Stimulated activated CD8-positive, alpha-beta memory T cell treated with anti-CD3 and anti-CD28 coated beads, Interleukin-4, amount 100 ng/mL, for 1 hour (primary cell): Measurements from ENCODE around the gene ENDOV.
"Not testable (repeated sequence)": the region's sequence is repeated elsewhere in the genome, so short reads cannot be mapped to it uniquely, and the experiment has no call there.

Experiments
- DNase-seq, 2 donors: peaks; one replicate each; pipeline ENCODE4 v3.0.0-alpha.2; 2020; ENCODE audit warnings: low read depth in 2 of 2, low spot score in 1 of 2

The ENDOV gene

GRCh38 chr17:80388175-80388574 lies 26.8 kb upstream of the ENDOV start:
- DNase-seq = no peak

DNA sequence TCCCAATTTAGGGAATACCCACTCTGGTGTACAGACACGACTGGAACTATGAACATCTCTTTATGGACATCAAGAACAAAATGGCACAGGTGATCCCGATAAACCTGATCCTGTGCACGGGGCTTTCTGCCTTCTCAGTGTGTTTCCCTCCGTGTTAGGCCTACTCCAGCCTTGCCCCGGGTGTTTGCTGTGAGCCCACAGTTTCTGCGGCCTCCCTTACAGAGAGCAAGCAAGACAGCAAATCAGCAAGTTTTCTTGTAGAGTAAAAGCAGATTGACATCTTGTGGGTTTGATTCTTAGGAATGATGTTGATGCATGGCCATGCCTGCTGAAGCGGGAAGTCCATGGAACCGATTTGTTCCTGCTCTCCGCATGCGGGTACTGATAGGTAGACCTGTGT lies 26.4 kb upstream of the ENDOV start:
- no peak for DNase-seq

GRCh38 chr17:80389011-80389995 lies 25.7 kb upstream of the ENDOV start:
- no peak for DNase-seq

DNA sequence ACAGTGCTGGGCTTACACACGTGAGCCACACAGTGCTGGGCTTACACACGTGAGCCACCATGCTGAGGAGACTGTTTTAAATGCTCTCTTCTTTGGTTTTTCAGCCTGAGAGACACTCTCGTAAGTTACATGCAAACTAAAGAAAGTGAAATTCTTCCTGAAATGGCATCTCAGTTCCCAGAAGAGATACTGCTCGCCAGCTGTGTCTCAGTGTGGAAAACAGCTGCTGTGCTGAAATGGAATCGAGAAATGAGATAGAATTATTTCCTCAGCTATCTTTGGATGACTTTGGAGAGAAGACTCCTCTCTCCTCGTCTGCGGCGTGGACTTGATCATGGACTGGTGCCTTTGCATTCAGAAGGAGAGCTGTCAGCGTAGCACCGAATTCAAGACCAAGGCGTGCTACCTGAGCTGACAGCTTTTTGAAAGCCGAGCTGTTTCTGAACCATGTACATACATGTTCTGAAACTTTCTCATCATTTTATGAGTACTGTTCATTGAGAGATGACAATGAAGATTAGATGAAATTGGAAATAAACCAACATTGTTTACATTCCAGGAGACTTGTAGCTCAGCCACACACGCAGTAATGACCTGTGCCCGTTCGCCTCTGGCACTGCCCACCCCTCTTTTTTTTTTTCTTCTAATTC lies 21.6 kb upstream of the ENDOV start:
- DNase-seq = no peak

GRCh38 chr17:80393961-80394360 lies 21.0 kb upstream of the ENDOV start:
- DNase-seq = no peak

DNA sequence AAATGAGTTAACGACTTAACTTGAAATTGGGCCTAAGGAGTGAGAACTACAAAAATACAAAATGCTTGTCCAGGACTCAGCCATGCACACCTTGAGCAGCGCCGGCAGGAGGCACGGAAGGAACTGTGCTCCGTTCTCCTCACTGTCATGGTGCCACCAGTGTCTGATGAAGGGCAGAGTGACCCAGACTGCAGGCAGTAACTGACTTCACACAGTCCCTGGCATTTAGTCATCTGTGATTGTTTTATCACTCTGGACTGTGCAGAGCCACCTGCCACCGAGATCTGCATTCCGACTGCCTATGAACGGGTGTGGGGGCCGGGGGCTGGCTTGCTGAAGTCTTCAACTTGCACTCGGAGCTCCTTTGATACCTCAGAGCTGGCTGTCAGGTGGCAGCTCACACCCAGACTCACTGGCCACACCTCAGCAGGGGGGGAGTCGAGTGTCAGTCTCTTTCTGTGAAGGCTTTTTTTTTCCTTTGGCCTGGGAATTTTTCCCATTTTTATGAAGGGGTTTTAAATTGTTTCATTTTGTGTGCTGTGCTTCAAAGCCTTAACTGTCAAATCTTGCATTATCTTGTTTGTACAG lies 20.2 kb upstream of the ENDOV start:
- DNase-seq = no peak

DNA sequence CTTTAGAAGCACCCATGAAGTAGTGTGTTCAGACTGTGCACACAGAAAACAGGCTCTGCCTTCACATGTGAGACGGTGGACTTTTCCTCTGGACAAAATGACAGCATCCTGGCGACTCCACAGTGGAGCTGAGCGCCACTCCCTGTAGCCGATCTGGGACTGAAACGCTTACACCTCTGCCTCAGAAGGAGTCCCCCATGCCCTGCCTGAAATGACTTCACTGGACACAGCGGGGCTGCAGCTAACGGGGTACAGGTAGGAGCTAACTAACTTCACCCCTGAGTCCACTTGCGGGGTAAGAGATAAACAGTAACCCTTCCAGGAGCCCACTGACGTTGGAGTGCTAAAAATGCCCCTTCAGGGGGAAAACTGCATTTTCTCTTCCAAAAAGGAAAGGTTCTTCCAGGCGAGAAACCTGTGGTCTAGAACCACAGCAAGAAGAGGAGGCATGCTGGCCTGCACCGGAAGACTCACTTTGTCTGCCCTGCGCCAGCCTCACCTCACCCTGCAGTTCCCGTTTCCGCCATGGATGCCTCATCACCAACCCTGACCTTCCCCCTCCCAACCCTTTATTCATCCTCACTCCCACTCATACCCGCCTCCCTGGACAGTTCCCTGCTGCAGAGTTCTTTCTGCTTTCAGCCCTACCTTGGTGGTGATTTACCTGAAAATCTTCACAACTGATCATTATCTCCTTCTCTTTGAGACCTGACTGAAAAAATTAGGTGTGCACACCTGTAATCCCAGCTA lies 19.4 kb upstream of the ENDOV start:
- no peak for DNase-seq

DNA sequence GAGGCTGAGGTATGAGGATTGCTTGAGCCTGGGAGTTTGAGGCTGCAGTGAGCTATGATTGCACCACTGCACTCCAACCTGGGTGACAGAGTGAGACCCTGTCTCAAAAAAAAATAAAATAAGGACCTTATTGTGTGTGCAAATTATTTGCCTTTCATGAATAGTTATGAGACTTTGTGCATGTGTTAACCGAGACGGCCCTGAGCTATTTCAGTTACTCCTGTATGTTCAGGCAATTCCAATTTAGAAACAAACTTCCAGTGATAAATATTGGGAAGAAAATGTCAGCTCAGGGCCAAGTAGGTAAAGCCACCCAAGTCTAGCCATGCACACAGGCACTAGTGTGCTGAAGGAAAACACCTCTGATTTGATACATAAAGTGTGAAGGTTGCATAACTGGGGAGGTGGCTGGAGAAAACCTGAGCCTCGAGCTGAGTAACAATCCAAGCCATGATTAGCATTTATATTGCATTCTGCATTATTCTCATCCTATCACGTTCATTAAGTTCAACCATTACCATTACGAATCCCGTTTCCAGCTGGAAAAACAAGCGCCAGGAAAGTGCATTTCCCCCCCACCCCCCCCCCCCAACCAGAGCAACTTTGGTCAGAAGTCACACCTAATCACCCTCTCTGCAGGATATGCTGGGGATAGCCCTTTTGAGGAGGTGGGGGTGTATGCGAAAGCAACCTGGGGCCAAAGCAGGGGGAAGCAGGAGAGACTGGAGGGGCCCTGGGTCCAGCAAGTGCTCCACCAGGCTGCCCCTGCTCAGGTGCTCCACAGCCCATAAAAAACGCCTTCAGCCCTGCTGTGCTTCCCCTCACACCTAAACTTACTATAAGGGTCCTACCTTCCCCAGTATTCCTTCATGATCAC lies 18.6 kb upstream of the ENDOV start:
- DNase-seq = no peak

- DNase-seq = no peak
Observed at GRCh38 chr17:80397034-80397387, 18.0 kb upstream of the ENDOV start.

DNA sequence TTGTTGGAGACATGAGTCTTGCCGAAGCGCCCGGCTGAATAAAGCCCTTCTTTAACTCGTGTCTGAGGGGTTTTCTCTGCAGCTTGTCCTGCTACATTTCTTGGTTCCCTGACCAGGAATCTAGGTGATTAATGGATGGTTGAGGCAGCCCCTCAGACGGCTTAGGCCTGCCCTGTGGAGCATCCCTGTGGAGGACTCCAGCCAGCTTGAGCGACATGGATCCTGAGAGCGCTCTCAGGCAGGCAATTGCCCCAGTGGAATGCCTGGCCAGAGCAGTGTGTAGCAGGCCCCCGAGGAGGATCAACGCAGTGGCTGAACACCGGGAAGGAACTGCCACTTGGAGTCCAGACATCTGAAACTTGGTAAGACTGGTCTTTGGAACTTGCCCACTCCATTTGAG lies 17.3 kb upstream of the ENDOV start:
- DNase-seq = no peak

GRCh38 chr17:80401086-80401485 lies 13.9 kb upstream of the ENDOV start:
- DNase-seq = not testable (repeated sequence)

- not testable (repeated sequence) for DNase-seq
Observed at GRCh38 chr17:80402102-80402501, 12.9 kb upstream of the ENDOV start.

GRCh38 chr17:80402959-80403358 lies 12.0 kb upstream of the ENDOV start:
- no peak for DNase-seq

- no peak for DNase-seq
Observed at GRCh38 chr17:80406146-80406545, 8.8 kb upstream of the ENDOV start.

DNA sequence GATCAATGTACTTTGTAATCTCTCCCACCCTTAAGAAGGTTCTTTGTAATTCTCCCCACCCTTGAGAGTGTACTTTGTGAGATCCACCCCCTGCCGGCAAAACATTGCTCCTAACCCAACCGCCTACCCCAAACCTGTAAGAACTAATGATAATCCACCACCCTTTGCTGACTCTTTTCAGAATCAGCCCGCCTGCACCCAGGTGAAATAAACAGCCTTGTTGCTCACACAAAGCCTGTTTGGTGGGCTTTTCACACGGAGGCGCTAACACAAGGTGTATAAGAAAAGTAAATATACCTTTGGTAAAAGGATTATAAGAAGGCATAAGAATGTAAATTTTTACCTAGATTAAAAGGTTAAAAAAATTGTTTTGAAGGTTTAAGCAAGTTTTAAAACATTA lies 7.0 kb upstream of the ENDOV start:
- DNase-seq = not testable (repeated sequence)

DNA sequence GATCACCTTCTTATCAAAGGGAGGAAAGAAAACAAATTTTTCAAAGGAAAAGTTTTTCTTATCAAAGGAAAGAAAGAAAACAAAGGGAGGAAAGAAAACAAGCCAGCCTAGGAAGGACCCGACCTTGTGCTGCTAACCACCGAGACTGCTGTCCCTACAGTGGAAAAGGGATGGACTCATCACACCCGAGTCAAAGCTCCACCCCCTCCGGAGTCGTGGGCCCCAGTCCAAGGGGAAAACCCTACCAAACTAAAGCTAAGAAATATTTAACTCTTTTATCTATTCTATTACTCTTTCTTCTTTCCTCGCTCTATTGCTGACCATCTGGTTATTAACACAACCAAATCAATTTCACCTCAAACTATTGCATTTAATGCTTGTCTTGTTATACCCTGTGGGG lies 6.1 kb upstream of the ENDOV start:
- DNase-seq = no peak

GRCh38 chr17:80409626-80410025 lies 5.3 kb upstream of the ENDOV start:
- DNase-seq = no peak

DNA sequence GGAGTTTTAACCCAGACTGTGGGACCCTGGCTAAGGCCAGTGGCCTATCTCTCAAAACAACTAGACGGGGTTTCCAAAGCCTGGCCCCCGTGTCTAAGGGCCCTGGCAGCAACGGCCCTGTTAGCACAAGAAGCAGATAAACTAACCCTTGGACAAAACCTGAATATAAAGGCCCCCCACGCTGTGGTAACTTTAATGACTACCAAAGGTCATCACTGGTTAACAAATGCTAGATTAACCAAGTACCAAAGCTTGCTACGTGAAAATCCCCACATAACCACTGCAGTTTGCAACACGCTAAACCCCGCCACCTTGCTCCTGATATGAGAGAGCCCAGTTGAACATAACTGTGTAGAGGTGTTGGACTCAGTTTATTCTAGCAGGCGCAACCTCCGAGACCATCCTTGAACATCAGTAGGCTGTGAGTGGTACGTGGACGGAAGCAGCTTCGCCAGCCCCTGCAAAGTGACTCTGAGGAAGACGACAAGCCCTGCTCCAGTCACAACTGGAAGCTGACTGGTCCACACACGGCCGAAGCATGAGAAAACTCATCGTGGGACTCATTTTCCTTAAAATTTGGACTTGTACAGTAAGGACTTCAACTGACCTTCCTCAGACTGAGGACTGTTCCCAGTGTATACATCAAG lies 4.4 kb upstream of the ENDOV start:
- not testable (repeated sequence) for DNase-seq

DNA sequence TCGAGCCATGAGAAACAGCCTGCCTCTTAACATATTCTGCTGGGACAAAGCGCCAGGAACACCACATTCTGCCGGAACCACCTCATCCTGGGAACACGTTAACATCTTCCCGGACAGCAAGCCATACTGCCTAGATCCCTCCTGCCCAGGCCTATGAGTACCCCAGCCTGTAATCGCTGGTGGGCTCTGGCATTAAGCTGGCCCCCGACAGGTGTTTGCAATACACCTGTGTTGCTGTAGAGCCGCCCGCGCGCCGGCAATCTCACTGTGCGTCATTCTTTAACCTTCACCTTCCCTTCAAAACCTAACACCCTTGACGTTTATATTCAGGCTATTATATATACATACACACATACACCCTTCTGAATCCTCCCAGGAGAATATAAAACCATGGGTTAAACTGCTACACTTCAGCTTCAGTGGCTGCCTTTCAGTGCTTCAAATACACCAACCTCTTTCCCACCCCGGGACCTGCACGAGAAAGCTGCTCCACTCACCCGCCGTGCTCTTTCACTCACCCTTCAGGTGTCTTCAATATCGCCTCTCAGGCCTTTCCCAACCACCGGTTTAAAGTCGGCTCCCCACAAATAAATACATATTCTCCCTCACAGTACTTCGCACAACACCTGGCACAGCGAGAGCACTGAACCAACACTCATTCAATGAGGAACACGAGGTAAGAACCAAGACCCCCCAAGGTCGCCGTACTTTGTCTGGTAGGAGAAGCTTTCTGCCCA lies 1.0 kb upstream of the ENDOV start:
- no peak for DNase-seq

DNA sequence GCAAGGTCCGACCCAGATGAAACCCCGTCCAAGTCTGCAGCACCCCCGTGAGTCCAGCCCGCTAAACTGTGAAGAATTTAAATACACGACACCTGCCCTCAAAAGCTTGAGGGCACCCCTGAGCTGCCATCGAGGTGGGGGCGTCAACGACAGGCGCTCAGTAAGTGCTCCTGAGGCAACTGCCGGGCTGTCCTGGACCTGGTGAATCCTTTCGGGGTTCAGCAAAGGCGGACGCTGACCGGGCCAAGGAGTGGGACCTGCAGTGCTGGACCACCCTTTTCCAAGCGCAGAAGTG lies 512 bp upstream of the ENDOV start:
- no peak for DNase-seq
